Medulla oblongata (tissue), 1 donor: ENCODE results near the gene TTC23.

Experiments used
- DNase-seq: peaks from one replicate; pipeline ENCODE4 v3.0.0-alpha.2; 2015; ENCODE audit errors: extremely low spot score

Gene TTC23

DNA sequence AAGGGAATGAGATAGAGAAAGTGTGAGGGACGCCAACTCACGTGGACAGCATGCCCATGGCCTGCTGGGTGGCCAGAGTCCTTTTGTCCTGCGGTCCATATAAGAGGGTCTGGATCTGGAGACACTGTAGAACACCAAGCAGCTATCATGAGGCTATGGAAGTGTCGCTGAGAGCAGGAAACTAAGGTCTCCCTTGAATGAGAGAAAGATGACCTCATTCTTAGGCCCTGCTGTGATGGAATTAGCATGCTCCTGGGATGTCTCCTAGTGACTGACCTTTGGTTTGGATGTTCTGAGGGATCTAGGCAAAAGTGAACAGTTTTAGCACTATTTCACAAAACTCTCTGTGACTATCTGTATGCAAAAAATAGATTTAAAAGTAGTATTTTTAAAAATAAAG is 110.1 kb downstream of the TTC23 start:
- DNase-seq, result no peak

DNA sequence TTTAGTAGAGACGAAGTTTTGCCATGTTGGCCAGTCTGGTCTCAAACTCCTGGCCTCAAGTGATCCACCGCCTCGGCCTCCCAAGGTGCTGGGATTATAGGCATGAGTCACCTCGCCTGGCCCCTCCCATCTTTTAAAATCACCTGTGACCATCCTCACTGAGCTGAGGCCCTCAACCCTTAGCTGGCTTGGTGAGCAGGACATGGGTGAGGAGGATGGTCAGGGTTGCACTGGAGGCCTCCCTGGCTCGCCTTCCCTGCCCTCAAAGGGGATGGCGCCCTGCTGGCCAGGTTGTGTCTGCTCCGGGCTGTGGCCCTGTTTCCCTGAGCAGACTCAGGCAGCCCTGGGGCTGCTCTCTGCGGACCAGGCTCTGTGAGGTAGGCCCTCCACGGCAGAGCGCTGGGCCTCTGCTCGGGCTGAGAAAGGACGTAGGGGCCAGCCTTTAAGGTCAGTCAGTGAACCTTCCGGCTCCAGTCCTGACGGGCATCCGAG is 110.8 kb downstream of the TTC23 start:
- no peak for DNase-seq

DNA sequence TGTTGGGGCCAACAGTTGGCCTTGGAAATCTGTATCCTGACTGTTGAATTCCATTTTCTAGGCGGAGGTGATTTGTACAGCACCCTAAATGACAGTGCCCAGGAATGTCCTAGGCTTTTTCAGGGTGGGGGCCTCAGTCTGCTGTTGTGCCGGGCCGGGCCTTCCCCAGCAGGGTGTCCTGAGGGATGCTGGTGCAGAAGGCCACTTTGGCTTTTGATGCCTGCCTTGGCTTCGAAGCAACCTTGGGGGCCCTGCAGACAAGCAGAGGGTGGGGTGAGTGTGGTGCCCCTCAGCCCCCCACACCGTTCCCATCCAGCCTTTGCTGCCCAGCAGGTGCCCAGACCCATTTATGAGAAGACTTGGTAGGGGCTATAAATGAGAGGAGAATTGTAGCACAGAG is 111.5 kb downstream of the TTC23 start:
- no peak for DNase-seq

DNA sequence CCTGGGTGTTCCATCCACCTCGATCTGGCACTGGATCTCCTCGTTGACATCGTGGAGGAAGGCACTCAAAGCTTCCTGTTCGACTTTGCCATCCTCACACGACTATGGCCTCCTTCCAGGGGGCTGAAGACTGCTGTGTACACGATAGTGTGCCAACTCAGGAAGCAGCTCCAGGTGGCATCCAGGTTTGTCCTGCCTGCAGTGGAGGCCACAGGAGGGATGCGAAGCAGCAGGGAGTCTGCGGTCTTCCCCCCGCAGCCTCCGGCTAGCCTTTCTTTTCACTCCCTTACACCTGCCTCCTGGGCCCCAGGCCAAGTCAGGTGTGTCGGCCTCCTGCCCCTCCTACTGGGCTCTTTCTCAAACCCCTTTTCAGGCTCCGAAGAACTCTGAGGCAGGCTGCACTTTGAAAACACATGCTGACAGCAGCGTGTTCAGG is 112.3 kb downstream of the TTC23 start:
- no peak for DNase-seq

- peak; percentile 51 for DNase-seq
Measured at GRCh38 chr15:99135194-99135593, 114.2 kb downstream of the TTC23 start.

DNA sequence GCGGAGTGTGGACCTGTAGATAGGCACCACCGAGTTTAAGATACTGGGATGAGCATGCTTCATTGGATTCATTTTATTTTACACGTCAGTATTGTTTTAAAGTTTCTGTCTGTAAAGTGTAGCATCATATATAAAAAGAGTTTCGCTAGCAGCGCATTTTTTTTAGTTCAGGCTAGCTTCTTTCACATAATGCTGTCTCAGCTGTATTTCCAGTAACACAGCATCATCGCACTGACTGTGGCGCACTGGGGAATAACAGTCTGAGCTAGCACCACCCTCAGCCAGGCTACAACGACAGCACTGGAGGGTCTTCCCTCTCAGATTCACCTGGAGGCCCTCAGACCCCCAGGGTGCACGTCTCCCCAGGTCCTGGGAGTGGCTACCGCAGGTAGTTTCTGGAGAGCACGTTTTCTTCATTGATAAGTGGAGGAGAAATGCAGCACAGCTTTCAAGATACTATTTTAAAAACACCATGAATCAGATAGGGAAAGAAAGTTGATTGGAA is 115.0 kb downstream of the TTC23 start:
- no peak for DNase-seq

- DNase-seq, result no peak
Measured at GRCh38 chr15:99132634-99133287, 116.6 kb downstream of the TTC23 start.

DNA sequence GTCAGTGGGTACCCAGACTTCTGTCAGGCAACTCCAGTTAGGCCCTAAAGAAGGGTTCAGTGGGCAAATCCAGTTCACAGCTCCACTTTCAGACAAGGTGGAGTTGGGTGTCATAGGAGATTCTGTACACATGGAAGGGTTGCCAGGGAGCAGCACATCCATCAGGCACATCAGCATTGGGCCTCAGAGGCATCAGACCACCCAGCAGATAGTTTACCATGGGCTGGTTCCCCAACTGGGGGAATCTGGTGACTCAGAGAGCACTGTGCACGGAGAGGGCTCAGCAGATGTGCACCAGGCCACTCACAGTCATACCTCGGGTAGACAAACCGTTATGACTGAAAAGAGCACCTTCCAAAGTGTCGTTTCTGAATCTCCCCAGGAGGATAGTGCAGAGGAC is 117.3 kb downstream of the TTC23 start:
- DNase-seq, result no peak

DNA sequence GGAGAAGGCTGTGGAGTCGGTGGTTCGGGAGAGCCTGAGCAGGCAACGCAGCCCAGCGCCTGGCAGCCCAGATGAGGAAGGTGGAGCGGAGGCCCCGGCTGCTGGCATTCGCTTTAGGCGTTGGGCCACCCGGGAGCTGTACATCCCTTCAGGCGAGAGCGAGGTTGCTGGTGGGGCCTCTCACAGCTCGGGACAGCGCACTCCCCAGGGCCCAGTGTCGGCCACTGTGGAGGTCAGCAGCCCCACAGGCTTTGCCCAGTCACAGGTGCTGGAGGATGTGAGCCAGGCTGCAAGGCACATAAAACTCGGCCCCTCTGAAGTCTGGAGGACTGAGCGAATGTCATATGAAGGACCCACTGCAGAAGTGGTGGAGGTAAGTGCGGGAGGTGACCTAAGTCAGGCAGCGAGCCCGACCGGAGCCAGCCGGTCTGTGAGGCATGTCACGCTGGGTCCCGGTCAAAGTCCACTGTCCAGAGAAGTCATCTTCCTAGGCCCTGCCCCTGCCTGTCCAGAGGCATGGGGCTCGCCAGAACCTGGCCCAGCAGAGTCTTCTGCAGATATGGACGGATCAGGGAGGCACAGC is 117.8 kb downstream of the TTC23 start:
- DNase-seq, result no peak

DNA sequence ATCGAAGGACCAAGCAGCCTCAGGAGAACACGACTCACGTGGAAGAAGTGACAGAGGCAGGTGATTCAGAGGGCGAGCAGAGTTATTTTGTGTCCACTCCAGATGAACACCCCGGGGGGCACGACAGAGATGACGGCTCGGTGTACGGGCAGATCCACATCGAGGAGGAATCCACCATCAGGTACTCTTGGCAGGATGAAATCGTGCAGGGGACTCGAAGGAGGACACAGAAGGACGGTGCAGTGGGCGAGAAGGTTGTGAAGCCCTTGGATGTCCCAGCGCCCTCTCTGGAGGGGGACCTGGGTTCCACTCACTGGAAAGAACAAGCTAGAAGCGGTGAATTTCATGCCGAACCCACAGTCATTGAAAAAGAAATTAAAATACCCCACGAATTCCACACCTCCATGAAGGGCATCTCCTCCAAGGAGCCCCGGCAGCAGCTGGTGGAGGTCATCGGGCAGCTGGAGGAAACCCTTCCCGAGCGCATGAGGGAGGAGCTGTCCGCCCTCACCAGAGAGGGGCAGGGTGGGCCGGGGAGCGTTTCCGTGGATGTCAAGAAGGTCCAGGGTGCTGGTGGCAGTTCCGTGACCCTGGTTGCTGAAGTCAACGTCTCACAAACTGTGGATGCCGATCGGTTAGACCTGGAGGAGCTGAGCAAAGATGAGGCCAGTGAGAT is 118.5 kb downstream of the TTC23 start:
- no peak for DNase-seq

DNA sequence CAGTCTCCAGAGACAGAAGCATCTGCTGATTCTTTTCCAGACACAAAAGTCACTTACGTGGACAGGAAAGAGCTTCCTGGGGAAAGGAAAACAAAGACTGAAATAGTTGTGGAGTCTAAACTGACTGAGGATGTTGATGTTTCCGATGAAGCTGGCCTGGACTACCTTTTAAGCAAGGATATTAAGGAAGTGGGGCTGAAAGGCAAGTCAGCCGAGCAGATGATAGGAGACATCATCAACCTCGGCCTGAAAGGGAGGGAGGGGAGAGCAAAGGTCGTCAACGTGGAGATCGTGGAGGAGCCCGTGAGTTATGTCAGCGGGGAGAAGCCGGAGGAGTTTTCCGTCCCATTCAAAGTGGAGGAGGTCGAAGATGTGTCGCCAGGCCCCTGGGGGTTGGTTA is 119.1 kb downstream of the TTC23 start:
- no peak for DNase-seq

GRCh38 chr15:99129644-99130043 is 119.7 kb downstream of the TTC23 start:
- DNase-seq, result no peak

DNA sequence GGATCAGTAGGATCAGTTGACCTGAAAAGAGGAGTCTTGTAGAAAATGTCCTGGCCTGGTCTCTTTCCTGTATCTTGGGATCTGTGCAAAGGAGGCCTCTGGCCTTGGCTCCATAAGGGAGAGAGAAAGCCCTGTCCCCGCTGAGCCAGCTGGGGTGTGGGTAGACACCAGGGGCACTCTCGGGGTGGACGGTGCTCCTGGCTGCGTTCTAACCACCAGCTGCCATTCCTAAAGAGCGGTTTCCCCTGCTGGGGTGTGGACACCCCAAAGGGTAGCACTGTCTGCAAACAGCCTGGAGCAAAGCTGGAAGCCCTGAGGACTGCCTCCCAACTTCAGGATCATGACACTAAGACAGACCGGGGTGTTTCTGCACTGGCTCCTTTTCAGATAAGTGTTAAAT is 121.0 kb downstream of the TTC23 start:
- DNase-seq, result no peak

DNA sequence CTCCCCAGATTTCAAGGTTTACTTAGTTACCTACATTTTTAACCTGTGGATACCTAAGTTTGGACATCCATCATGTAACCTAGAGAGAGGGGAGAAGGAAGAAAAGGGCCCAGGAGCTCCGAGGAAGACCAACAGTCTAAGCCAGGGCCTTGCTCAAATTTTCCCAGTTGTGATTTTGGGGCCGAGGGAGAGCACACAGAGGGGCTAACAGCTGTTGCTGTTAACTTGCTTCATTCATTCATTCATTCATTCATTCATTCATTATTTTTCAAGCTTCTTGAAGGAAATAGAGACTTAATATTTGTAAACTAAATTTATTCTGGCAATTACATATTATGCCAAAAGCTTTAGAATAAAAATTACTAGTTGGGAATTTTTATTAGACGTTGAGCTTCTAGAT is 121.6 kb downstream of the TTC23 start:
- DNase-seq, result no peak

- DNase-seq, result no peak
Measured at GRCh38 chr15:99126930-99127329, 122.5 kb downstream of the TTC23 start.

- DNase-seq, result no peak
Measured at GRCh38 chr15:99126131-99126588, 123.2 kb downstream of the TTC23 start.

DNA sequence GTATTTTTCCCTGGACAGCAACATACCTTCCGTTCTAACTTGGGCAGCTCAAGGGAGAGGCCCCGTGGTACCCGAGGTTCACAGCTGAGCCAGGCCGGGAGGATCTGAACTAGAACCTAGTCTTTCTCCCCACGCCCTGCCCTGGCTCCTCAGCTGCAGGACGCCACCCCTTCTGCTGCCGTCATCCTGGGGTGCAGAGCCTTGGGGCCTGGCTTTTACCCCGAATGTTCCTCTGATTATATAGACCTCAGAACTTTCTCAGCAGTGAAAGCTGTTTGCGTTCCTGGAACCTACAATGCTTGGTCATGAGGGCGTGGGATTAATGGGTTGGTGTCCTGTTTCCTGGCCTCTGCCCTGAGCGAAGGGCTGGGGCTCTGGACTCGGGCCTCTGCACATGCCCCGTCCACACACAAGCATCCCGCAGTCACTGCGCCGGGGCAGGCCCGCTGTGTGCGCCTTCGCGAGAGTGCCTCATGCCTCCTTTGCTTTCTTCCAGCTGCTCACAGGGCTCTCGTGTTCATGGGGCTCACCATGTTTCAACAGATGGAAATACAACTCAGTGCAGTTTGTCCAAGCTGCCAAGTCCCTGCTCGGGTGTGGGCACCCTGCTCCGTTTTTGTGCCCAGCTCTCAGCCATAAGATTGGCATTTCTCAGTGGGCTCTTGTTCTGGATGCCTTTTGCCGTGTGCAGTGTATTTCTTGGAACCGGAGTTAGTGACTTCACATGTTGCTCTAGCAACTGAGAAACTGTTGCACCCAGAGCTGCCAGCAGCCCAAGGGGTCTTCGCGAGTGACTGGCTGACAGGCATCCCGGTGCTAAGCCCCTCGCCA is 124.1 kb downstream of the TTC23 start:
- DNase-seq, result no peak

DNA sequence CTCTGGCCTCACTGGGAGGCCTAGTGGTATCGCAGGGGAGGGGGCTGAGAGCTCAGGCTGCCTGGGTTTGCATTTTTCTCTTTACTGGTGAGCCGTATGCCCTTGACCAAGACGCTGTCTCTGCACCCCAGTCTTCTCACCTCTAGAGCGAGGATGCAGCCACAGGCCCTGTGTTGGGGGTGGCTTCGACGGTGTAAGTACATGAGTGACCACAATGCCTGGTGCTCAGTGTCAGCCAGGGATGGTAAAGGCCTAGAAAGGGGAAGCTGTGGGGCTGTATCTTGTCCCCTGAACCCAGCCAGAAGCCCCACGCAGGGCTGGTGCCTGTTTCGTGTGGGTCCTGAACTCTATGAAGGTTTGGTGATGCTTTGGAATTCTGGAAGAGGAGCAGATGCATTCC is 124.7 kb downstream of the TTC23 start:
- DNase-seq, result no peak

GRCh38 chr15:99123713-99124451 is 125.5 kb downstream of the TTC23 start:
- peak; percentile 95 for DNase-seq

- DNase-seq, result no peak
Measured at GRCh38 chr15:99122831-99123712, 126.3 kb downstream of the TTC23 start.
